Suppressor macrophage (primary cell): ENCODE measurements around the gene FBXO2.

Source experiments
- DNase-seq, 4 experiments: peaks; one replicate each; pipeline ENCODE4 v3.0.0-alpha.2; 2020 to 2022

The FBXO2 gene

GRCh38 chr1:11652203-11652780 lies 1.9 kb downstream of the FBXO2 start:
- DNase-seq = no peak

- DNase-seq = no peak
Measured at GRCh38 chr1:11651017-11651416, 3.2 kb downstream of the FBXO2 start.

- DNase-seq = peak; percentile 75 to 92 (median 85)
Measured at GRCh38 chr1:11650331-11650991, 3.8 kb downstream of the FBXO2 start.

GRCh38 chr1:11649624-11650330 lies 4.5 kb downstream of the FBXO2 start:
- DNase-seq = no peak

- no peak for DNase-seq
Measured at GRCh38 chr1:11649237-11649623, 5.0 kb downstream of the FBXO2 start.

GRCh38 chr1:11648732-11649158 lies 5.5 kb downstream of the FBXO2 start:
- DNase-seq = peak in 1 of 4 experiments; percentile 30

GRCh38 chr1:11648039-11648438 lies 6.2 kb downstream of the FBXO2 start:
- DNase-seq = no peak

GRCh38 chr1:11647333-11647732 lies 6.9 kb downstream of the FBXO2 start:
- no peak for DNase-seq

GRCh38 chr1:11646317-11646716 lies 7.9 kb downstream of the FBXO2 start:
- DNase-seq = no peak

- DNase-seq = peak; percentile 84 to 95 (median 89)
Measured at GRCh38 chr1:11645670-11646265, 8.5 kb downstream of the FBXO2 start.

- no peak for DNase-seq
Measured at GRCh38 chr1:11645270-11645669, 9.0 kb downstream of the FBXO2 start.

- DNase-seq = no peak
Measured at GRCh38 chr1:11643782-11644181, 10.4 kb downstream of the FBXO2 start.

- peak; percentile 72 to 84 (median 78) for DNase-seq
Measured at GRCh38 chr1:11642418-11643017, 11.7 kb downstream of the FBXO2 start.

- no peak for DNase-seq
Measured at GRCh38 chr1:11641776-11642305, 12.4 kb downstream of the FBXO2 start.

GRCh38 chr1:11640944-11641343 lies 13.3 kb downstream of the FBXO2 start:
- DNase-seq = no peak

GRCh38 chr1:11640101-11640500 lies 14.1 kb downstream of the FBXO2 start:
- no peak for DNase-seq

- no peak for DNase-seq
Measured at GRCh38 chr1:11639372-11639771, 14.9 kb downstream of the FBXO2 start.

GRCh38 chr1:11638121-11638520 lies 16.1 kb downstream of the FBXO2 start:
- DNase-seq = no peak

GRCh38 chr1:11634365-11635192 lies 19.6 kb downstream of the FBXO2 start:
- no peak for DNase-seq

- DNase-seq = no peak
Measured at GRCh38 chr1:11629184-11630016, 24.8 kb downstream of the FBXO2 start.

GRCh38 chr1:11628767-11629166 lies 25.5 kb downstream of the FBXO2 start:
- no peak for DNase-seq
